A204.1 (cell line): ENCODE measurements around the gene GASK1A.

ENCODE experiments used
- FAIRE-seq: peaks from 2 replicates; lab custom pipeline; 2012; peaks lifted over from hg19 to GRCh38; lab: Jason Lieb, UNC

GASK1A gene

DNA sequence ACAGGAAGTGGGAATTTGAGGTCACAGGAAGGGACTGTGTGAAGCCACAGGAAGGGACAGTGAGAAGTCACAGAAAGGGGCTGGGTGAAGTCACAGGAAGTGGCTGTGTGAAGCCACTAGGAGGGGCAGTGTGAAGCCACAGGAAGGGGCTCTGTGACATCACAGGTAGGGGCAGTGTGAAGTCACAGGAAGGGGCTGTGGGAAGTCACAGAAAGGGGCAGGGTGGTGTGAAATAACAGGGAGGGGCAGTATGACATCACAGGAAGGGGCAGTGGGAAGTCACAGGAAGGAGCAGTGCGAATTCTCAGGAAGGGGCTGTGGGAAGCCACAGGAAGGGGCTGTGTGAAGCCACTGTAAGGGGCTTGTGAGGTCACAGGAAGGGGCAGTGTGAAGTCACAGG lies 35.8 kb downstream of the GASK1A start:
- FAIRE-seq = no peak

DNA sequence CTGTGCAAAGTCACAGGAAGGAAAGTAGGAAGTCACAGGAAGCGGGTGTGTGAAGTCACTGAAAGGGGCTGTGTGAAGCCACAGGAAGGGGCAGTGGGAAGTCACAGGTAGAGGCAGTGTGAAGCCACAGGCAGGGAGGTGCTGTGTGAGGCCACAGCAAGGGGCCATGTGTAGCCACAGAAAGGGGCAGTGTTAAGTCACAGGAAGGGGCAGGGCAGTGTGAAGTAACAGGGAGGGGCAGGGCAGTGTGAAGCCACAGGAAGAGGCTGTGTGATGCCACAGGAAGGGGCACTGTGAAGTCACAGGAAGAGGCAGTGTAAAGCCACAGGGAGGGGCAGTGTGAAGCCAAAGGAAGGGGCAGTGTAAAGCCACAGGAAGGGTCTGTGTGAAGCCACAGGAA lies 36.5 kb downstream of the GASK1A start:
- FAIRE-seq = no peak

DNA sequence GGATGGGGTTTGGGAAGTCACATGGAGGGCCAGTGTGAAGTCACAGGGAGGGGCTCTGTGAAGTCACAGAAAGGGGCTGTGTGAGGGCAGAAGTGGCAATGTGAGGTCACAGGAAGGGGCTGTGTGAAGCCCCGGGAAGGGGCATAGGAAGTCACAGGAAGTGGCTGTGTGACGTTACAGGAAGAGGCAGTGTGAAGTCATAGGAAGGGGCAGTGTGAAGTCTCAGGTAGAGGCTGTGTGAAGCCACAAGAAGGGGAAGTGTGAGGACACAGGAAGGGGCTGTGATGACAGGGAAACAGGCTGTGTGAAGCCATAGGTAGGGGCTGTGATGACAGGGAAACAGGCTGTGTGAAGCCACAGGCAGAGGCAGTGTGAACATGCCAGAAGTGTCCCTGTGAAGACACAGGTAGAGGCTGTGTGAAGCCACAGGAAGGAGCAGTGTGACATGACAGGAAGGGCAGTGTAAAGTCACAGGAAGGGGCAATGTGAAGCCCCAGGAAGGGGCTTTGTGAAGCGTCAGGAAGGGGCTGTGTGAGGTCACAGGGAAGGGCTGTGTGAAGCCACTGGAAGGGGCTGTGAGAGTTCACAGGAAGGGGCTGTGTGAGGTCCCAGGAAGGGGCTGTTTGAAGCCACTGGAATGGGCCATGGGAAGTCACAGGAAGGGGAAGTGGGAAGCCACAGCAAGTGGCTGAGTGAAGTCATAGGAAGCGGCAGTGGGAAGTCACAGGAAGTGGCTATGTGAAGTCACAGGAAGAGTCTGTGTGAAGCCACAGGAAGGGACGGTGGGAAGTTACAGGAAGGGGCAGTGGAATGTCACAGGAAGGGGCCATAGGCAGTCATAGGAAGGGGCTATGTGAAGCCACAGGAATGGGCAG lies 37.1 kb downstream of the GASK1A start:
- no peak for FAIRE-seq

DNA sequence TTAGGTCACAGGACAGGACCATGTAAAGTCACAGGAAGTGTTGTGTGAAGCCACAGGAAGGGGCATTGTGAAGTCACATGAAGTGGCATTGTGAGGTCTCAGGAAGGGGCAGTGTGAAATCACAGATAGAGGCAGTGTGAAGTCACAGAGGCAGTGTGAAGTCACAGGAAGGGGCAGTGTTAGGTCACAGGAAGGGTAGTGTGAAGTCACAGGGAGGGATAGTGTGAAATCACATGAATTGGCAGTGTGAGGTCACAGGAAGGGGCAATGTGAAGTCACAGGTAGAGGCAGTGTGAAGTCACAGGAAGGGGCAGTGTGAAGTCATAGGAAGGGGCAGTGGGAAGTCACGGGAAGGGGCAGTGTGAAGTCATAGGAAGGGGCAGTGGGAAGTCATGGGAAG lies 37.9 kb downstream of the GASK1A start:
- FAIRE-seq = no peak

DNA sequence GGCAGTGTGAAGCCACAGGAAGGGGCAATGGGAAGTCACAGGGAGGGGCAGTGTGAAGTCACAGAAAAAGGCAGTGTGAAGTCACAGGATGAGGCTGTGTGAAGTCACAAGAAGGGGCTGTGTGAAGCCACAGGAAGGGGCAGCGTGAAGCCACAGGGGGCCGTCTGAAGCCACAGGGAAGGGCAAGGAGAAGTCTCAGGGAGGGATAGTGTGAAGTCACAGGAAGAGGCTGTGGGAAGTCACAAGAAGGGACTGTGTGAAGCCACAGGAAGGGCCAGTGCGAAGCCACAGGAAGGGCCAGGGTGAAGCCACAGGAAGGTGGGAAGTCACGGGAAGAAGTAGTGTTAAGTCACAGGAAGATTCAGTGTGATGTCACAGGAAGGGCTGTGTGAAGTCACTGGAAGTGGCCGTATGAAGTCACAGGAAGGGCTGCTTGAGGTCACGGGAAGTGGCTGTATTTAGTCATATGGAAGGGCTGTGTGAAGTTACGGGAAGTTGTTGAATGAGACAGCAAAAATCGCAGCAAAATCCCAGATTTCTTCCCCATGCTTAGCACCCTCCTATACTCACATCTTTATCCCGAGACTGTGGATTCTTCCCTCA lies 38.6 kb downstream of the GASK1A start:
- FAIRE-seq = no peak

DNA sequence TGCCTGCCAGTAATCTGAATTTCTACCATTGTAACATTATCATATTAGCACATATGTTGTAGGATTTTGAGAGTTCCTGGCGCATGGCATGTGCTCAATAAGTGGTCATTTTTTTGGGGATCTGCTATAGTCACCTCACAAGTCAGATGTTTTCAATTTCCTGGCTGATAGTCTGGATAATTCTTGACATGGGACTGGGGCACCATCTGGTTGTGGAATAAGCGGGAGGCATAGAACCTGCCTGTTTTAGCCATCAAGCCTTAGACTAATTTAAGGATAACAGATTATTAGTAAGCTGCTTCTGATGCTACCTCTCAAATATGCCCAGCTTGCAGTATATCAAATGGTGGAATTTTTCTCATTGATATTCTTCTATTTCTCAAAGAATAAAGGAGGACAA lies 39.1 kb downstream of the GASK1A start:
- no peak for FAIRE-seq

DNA sequence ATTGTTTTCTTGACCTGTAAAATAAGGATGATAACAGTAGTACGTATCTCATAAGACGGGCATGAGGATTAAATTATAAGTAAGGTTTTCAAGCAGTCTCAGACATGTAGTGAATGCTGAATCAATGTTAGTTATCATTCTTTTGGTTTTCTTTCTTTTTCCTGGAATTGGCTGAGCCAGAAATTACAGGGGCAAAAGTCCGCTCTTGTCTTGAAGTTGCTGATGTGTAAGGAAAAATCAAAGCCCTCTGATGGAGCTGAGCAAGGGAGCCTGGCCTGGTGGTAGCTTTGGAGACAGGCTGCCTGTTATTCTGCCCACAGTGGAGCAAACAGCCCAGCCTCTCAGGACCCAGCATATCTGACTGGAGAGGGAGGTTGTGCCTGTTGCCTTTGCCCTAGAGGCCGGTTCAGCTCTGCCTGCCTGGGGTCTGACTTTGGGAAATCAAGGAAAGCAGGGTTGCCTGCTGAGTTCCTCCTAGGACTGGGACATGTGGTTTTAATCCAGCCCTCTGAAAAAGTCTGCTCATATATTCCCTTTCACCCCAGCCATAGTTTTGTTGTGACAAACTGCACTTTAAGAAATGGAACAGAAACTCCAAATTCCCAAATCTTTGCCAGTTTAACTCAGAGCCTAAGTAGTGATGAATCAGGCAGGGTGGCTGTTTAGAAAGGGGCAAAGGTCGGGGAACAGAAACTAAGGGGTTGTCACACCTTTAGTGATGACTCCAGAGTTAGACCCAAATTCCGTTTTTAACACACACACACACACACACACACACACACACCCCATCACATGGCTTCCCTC lies 40.1 kb downstream of the GASK1A start:
- FAIRE-seq = no peak

DNA sequence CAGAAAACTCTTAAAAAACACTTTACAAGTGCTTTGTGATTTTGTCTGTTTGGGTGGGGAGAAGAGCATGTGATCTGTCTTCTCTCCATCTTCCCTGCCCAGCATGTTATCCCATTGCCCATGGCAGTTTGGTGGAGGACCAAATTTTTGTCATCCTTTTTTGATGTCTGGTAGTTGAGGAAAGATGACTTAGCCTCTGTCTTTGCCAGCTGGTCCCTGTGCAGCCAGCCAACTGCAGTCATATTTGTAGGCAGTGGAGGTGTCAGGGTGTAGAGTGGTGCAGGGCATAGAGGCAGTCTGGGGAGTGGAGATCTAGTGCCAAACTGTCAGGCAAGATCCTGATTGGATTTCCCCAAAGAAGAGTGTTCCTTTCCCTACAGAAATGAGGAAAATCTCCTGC lies 40.7 kb downstream of the GASK1A start:
- no peak for FAIRE-seq

DNA sequence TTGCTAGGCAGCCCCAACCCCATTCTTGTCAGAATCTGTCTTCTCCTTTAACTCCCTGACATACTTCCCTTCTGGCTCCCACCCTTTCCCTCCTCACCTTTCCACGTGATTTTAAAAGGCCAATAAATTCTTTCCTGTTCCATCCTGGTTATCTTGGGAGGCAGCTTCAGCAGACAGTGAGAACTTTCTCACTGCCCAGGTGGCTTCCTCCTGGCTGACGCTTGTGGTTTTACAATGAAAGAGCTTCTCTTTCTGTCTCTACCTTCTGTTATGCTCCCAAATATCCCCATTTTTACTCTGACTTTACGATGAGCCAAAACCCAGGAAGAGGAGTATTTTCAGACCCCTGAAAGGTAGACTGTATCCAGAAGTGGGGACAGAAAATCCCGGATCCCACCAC lies 42.1 kb downstream of the GASK1A start:
- FAIRE-seq = no peak

DNA sequence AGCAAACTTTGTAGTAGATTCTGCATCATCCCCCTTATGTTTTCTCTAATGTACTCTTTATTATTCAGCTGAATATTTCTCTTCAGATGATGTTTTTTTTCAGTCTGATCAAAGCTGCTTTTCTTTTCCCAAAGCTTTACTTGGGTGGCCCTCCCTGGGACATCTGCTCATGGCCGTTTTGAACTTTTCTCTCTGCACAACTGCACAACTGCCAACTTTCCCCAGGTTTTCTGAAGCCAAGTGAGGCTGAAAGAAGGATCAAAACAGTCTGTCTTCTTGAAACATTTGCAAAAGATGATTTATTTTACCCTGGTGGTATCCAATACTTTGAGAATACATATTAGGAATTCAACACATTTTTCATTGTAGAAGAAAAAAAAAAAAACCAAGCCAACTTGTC lies 43.0 kb downstream of the GASK1A start:
- no peak for FAIRE-seq

DNA sequence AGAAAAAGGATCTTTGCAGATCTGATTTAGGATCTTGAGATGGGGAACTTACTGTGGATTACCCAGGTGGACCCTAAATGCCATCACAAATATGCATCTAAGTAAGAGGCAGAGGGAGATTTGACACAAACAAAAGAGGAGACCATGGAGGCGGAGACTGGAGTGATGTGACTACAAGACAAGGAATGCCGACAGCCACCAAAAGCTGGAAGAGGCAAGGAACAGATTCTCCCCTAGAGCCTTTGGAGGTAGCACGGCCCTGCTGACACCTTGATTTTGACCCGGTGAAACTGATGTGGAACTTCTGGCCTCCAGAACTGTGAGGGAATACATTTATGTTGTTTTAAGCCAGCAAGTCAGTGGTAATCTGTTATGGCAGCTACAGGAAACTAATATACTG lies 44.0 kb downstream of the GASK1A start:
- no peak for FAIRE-seq

DNA sequence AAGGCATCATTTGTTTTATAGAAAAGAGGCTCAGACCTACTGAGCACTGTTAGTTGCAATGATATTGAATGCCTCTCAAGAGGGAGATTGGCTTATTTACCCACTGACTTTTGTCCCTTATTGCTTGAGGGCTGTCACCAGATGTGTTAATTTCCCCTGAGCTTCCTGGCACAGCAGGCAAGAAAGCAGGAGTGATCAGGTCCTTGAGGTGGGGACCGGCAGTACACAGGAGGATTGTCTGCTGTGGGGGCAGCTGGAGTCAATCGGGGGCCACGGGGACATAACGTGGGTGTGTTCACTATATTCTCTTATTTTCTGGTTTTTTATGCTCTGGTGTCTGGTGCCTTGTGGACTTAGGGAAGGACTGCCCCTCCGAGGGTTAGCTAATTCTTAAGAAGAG lies 44.6 kb downstream of the GASK1A start:
- FAIRE-seq = no peak

DNA sequence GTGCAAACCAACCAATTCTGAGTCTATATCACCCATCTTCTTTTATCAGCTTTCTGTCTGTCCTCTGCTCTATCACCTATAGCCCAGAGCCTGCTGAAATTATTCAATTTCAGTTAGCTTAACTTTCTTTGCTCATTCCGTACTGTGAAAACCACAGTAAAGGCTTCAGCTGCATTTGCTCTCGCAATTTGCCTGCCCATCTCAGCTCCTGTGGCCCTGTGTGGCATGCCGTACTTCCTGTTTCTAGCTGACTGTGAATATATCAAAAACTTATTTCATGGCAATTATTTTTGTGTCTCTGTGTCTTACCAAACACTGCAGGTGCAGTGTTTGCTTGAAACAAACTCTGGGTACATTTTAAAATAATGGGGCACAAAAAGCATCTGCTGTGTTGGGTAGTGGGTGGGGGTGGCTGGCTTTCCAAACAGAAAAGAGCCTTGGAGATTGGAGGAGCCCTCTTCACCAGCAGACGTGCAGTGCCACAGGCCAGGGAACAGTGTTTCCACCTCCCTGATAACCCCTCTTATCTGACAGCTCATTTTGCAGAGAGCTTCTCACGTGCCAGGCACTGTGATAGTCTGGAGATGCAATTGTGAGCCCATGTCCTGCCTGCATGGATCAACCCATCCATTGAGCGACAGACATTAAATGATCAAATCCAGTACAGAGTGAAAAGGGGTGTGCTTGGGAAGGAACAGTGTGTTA lies 45.2 kb downstream of the GASK1A start:
- no peak for FAIRE-seq

DNA sequence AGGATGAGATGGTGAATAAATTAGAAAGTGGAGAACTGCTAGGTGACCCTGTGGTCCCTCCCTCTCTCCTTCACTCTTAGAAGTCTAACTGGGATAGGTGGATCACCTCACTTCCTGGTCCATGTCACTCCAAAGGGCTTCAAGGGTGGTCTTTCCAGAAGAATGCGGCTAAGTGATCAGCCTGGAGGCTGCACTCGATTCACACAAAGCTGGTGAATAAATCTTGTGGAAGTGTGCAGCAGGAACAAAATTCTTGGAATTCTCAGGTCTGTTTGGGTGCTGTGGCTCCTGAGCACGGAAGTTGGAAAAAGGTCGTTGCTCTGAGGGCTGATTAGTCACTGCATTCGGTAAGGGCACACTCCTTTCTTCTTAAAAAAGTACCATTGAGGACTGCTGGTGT lies 46.3 kb downstream of the GASK1A start:
- no peak for FAIRE-seq

DNA sequence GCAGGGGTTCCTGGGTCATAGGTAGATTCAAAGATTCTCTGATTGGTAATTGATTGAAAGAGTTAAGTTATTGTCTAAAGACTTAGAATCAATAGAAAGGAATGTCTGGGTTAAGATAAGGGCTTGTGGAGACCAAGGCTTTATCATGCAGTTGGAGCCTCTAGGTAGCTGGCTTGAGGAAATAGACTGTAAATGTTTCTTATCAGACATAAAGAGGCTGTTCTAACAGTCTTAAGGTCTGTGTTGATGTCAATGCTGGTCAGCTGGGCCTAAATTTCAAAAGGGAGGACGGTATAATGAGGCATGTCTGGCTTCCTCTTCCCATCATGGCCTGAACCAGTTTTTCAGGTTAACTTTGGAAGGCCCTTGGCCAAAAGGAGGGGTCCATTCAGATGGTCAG lies 48.9 kb downstream of the GASK1A start:
- FAIRE-seq = no peak

DNA sequence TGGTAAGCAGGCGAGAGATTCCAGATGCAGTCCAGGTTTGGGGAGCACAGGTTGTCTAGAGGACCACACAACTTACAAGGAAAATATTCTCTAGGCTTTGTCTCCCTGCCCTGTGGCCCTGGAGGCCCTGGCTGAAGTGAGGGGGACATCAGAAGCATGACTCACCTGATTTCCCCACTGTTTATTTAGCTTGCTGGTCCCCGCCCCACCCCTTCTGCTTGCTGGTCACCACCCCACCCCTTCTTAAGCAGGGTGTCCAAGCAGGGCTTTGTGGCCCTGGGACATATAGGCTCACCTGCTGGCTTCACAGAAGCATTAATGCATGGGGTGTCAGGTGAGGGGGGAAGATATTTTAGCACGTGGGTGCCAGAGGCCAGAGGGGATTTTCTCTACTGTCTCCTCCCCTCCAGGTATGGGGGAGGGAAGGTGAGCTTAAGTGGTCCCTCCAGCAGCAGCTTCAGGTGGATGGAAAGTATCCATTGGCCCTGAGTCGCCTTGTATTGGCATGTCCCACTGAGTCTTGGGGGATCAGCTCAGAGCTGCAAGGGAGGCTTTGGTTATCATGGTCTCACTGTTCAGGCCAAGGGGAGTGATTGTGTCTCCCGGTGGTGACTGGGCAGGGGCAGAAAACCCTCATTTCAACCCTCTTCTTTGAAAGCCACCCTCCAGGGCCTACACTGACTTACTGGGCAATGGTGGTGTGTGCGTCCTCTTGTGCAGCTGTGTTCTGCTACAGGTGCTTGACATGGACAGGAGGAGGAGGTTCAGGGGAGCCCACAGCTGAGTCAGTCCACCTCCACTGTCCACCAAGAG lies 49.8 kb downstream of the GASK1A start:
- FAIRE-seq = no peak

DNA sequence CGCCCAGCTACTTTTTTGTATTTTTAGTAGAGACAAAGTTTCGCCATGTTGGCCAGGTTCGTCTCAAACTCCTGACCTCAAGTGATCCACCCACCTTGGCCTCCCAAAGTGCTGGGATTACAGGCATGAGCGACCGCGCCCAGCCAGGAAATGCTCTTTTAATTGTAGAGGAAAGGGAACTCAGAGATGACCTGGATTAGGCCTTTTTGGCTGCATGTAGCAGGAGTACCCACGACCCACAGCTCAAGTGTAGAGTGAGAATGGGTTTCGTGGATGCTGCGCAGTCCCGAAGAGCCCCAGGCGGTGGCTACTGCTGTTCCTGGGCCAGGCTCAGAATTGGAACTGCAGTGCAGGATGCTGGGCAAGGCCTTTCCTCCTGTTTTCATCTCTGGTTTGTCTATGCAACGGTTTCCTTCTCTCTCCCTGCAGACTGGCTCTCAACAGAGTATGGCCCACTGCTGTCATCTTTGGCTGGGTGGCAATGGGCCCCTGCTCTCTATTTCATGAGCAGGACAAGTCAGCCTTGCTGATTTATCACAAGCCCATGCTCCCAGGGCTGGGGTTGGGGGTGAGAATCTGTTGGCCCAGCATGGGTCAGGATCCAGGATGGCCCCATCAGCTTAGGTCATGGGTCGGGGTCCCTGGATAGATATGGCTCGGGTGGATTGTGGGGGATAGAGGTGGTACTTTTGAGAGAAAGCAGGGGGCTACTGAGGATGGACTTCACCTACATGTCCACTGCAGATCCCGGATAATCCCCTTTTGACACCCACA lies 51.2 kb downstream of the GASK1A start:
- FAIRE-seq = no peak

DNA sequence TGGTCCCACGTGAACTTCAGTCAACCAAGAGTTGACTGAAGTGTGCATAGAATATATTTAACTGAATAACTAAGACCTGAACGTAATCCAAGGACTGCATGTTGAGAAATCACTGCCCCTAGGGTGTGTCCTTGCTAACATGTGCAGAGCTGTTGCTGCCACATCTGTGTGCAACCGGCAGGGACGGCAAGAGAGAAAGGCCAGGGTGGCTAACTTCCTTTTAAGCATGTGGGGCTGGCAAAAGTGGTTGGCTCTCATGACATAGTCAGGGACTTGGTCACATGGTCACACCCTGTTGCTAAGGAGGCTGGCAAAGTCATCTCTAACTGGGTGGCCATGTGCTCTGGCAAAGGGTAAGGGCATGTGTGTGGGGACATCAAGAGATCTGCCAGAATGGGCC lies 52.4 kb downstream of the GASK1A start:
- no peak for FAIRE-seq

DNA sequence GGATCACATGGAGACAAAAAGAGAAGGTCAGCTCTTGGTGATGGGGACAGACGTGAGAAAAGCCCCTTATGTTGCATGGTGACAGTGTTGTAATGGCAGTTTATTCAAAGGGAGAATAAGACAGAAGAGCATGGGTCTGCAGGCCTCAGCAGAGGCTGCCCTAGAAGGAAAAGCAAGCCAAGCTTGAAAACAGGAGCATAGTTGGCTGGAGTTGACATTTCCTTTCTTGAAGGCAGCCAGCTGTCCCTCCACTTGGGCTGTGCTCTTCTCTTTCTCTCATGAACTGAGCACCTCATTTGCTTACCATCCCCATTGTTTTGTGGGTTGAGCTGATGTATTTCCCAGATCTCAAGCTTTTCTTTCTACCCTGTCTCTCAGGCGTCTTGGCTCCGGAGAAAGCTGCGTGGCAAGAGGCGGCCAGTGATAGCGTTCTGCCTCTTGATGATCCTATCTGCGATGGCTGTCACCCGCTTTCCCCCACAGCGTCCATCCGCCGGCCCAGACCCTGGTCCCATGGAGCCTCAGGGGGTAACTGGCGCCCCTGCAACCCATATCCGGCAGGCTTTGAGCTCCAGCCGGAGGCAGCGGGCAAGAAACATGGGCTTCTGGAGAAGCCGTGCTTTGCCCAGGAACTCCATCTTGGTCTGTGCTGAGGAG lies 52.9 kb downstream of the GASK1A start:
- FAIRE-seq = no peak
